ENCODE measurements around the gene CHRNA4.
A peak's percentile ranks its signal among the peaks of the same experiment; 100 is the strongest.

Gene CHRNA4

GRCh38 chr20:63296531-63297299 is 64.4 kb downstream of the CHRNA4 start:
- no peak for DNase-seq (ENCODE audit: low read depth)
- H3K4me3 ChIP-seq (ENCODE audit: low read depth, low read length) = no peak overlapping the region
- TF ChIP-seq CTCF (IDR thresholded peaks at IDR 0.05; ENCODE audit: low read depth, low read length, missing control alignments) = no peak

GRCh38 chr20:63295846-63296245 is 65.3 kb downstream of the CHRNA4 start:
- DNase-seq (ENCODE audit: low read depth) = no peak
- TF ChIP-seq CTCF (IDR thresholded peaks at IDR 0.05; ENCODE audit: low read depth, low read length, missing control alignments) = no peak
- no peak overlapping the region for H3K4me3 ChIP-seq (ENCODE audit: low read depth, low read length)

- H3K4me3 ChIP-seq (ENCODE audit: low read depth, low read length) = no peak overlapping the region
- DNase-seq (ENCODE audit: low read depth) = no peak
- peak; percentile 3 for TF ChIP-seq CTCF (IDR thresholded peaks at IDR 0.05; ENCODE audit: low read depth, low read length, missing control alignments)
Observed at GRCh38 chr20:63295422-63295821, 65.7 kb downstream of the CHRNA4 start.

GRCh38 chr20:63295018-63295417 is 66.1 kb downstream of the CHRNA4 start:
- TF ChIP-seq CTCF (IDR thresholded peaks at IDR 0.05; ENCODE audit: low read depth, low read length, missing control alignments) = no peak
- DNase-seq (ENCODE audit: low read depth) = no peak
- no peak overlapping the region for H3K4me3 ChIP-seq (ENCODE audit: low read depth, low read length)

- H3K4me3 ChIP-seq (ENCODE audit: low read depth, low read length) = no peak overlapping the region
- DNase-seq (ENCODE audit: low read depth) = no peak
- no peak for TF ChIP-seq CTCF (IDR thresholded peaks at IDR 0.05; ENCODE audit: low read depth, low read length, missing control alignments)
Observed at GRCh38 chr20:63294536-63294900, 66.6 kb downstream of the CHRNA4 start.

GRCh38 chr20:63293871-63294535 is 67.1 kb downstream of the CHRNA4 start:
- DNase-seq (ENCODE audit: low read depth) = no peak
- no peak for TF ChIP-seq CTCF (IDR thresholded peaks at IDR 0.05; ENCODE audit: low read depth, low read length, missing control alignments)
- no peak overlapping the region for H3K4me3 ChIP-seq (ENCODE audit: low read depth, low read length)

Measured in GM12864 (cell line).